Effector memory CD4-positive, alpha-beta T cell (primary cell): ENCODE results near the gene MICALL2.

Experiments used
- DNase-seq, 3 donors: peaks; one replicate each; pipeline ENCODE4 v3.0.0-alpha.2; 2020
- H3K27ac ChIP-seq: 2 replicates; pipeline ENCODE4 v1.7.0; 2013; ENCODE audit warnings: mild to moderate bottlenecking, low read length, moderate library complexity; ENCODE audit not compliant: insufficient read depth, poor library complexity, severe bottlenecking
- H3K27me3 ChIP-seq: replicated peaks from 2 replicates; pipeline ENCODE4 v1.7.0; 2013; ENCODE audit warnings: mild to moderate bottlenecking, low read length; ENCODE audit not compliant: insufficient read depth, control insufficient read depth, poor library complexity, severe bottlenecking
- H3K36me3 ChIP-seq: 2 replicates; pipeline ENCODE4 v1.7.0; 2013; ENCODE audit warnings: mild to moderate bottlenecking, low read length, moderate library complexity; ENCODE audit not compliant: control insufficient read depth, insufficient read depth
- H3K4me1 ChIP-seq: 2 replicates; pipeline ENCODE4 v1.7.0; 2013; ENCODE audit warnings: low read length, mild to moderate bottlenecking; ENCODE audit not compliant: control insufficient read depth, insufficient read depth, poor library complexity, severe bottlenecking
- H3K4me3 ChIP-seq: 2 replicates; pipeline ENCODE4 v1.7.0; 2013; ENCODE audit warnings: low read length, low read depth, mild to moderate bottlenecking; ENCODE audit not compliant: insufficient read depth, poor library complexity, severe bottlenecking
- H3K9me3 ChIP-seq: 2 replicates; pipeline ENCODE4 v1.7.0; 2013; ENCODE audit warnings: mild to moderate bottlenecking, low read length, moderate library complexity; ENCODE audit not compliant: control insufficient read depth

Gene MICALL2

GRCh38 chr7:1483079-1483478 lies 23.8 kb upstream of the MICALL2 start:
- DNase-seq, result no peak
- no peaks in the 10 kb centered on the region for H3K4me1 ChIP-seq
- H3K9me3 ChIP-seq, result no peaks in the 10 kb centered on the region
- peaks cover 66% of the 10 kb centered on the region for H3K36me3 ChIP-seq
- no peak overlapping the region for H3K4me3 ChIP-seq
- H3K27me3 ChIP-seq, result no peaks in the 10 kb centered on the region
- H3K27ac ChIP-seq, result no peak overlapping the region

- Histone ChIP-seq H3K4me3 (no peak overlapping the region), H3K9me3 (no peaks in the 10 kb centered on the region), H3K27me3 (no peaks in the 10 kb centered on the region), H3K4me1 (no peaks in the 10 kb centered on the region), H3K36me3 (peaks cover 63% of the 10 kb centered on the region), H3K27ac (no peak overlapping the region)
- DNase-seq, result no peak
Measured at GRCh38 chr7:1481300-1481699, 22.0 kb upstream of the MICALL2 start.

GRCh38 chr7:1480670-1481069 lies 21.4 kb upstream of the MICALL2 start:
- Histone ChIP-seq H3K9me3 (no peaks in the 10 kb centered on the region), H3K36me3 (peaks cover 66% of the 10 kb centered on the region), H3K27ac (no peak overlapping the region), H3K27me3 (no peaks in the 10 kb centered on the region), H3K4me1 (no peaks in the 10 kb centered on the region), H3K4me3 (no peak overlapping the region)
- no peak for DNase-seq

DNA sequence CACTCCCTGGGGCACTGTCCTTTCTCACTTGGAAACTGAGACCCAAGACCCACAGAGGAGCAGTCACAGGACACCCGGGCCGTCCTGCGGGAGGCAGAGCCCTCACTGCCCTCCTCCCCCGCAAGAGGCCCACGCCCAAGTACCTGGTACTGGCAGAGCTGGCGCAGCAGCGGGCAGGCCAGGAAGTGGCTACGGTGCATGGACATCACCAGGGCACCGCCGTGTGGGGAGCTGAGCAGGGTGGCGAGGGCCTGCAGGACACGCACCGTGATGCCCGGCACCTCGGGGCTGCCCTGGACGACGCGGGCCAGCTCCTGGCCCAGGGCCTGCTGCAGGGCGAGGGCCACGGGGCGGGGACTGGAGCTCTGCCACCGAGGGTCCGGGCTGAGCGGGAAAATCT lies 20.0 kb upstream of the MICALL2 start:
- no peak for DNase-seq
- Histone ChIP-seq H3K4me3 (no peak overlapping the region), H3K4me1 (peaks cover 6% of the 10 kb centered on the region), H3K27ac (no peak overlapping the region), H3K27me3 (no peaks in the 10 kb centered on the region), H3K36me3 (peaks cover 58% of the 10 kb centered on the region), H3K9me3 (no peaks in the 10 kb centered on the region)

- peaks cover 12% of the 10 kb centered on the region for H3K4me1 ChIP-seq
- H3K27me3 ChIP-seq, result no peaks in the 10 kb centered on the region
- no peaks in the 10 kb centered on the region for H3K9me3 ChIP-seq
- no peak overlapping the region for H3K4me3 ChIP-seq
- peaks cover 50% of the 10 kb centered on the region for H3K36me3 ChIP-seq
- DNase-seq, result no peak
- no peak overlapping the region for H3K27ac ChIP-seq
Measured at GRCh38 chr7:1478480-1478879, 19.2 kb upstream of the MICALL2 start.

DNA sequence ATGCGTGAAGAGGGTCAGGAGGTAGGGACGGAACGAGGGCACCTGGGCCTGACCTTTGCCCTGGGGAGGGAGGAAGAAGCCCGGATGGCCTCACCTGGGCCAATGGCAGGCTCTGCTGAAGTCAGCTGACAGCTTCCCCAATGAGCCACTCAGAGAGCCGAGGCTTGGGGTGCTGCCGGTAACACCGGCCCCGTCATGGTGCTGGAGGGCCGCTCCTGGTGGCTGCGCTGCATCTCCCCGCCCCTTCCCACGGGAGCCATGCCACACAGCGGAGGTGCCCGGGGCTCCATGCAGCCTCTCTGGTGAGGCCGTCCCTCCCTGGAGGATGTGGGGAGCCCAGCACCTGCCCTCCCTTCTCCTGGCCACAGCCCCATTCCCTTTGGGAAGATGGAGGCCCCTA lies 17.6 kb upstream of the MICALL2 start:
- Histone ChIP-seq H3K4me3 (no peak overlapping the region), H3K27me3 (no peaks in the 10 kb centered on the region), H3K4me1 (peaks cover 12% of the 10 kb centered on the region), H3K36me3 (peaks cover 46% of the 10 kb centered on the region), H3K27ac (no peak overlapping the region), H3K9me3 (no peaks in the 10 kb centered on the region)
- DNase-seq, result no peak

DNA sequence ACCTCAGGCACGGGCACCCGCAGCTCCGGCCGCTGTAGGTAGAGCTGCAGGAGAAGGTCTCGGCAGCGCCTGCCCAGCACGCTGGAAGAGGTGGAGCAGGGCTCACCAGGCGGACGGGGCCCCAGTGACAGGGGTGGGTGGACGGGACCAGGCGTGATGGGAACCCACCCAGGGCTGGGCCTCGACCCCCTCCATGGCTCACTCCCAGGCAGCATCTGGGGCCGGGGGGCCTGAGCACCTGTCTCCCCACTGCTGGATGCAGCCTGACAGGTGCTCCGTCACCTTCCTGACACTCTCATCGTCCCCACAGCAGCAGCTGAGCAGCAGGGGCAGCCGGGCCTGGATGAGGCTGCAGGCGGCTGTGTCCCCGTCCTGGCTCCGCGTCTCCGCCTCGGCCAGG lies 16.7 kb upstream of the MICALL2 start:
- Histone ChIP-seq H3K27me3 (no peaks in the 10 kb centered on the region), H3K27ac (no peak overlapping the region), H3K4me1 (peaks cover 12% of the 10 kb centered on the region), H3K4me3 (no peak overlapping the region), H3K36me3 (peaks cover 52% of the 10 kb centered on the region), H3K9me3 (no peaks in the 10 kb centered on the region)
- DNase-seq, result no peak

- Histone ChIP-seq H3K27me3 (no peaks in the 10 kb centered on the region), H3K4me3 (no peak overlapping the region), H3K9me3 (no peaks in the 10 kb centered on the region), H3K36me3 (peaks cover 58% of the 10 kb centered on the region), H3K27ac (no peak overlapping the region), H3K4me1 (peaks cover 12% of the 10 kb centered on the region)
- no peak for DNase-seq
Measured at GRCh38 chr7:1475393-1475792, 16.1 kb upstream of the MICALL2 start.

- no peak overlapping the region for H3K4me3 ChIP-seq
- H3K9me3 ChIP-seq, result no peaks in the 10 kb centered on the region
- H3K36me3 ChIP-seq, result peaks cover 60% of the 10 kb centered on the region
- no peak overlapping the region for H3K27ac ChIP-seq
- no peaks in the 10 kb centered on the region for H3K27me3 ChIP-seq
- H3K4me1 ChIP-seq, result peaks cover 12% of the 10 kb centered on the region
- DNase-seq, result no peak
Measured at GRCh38 chr7:1474736-1475135, 15.5 kb upstream of the MICALL2 start.

DNA sequence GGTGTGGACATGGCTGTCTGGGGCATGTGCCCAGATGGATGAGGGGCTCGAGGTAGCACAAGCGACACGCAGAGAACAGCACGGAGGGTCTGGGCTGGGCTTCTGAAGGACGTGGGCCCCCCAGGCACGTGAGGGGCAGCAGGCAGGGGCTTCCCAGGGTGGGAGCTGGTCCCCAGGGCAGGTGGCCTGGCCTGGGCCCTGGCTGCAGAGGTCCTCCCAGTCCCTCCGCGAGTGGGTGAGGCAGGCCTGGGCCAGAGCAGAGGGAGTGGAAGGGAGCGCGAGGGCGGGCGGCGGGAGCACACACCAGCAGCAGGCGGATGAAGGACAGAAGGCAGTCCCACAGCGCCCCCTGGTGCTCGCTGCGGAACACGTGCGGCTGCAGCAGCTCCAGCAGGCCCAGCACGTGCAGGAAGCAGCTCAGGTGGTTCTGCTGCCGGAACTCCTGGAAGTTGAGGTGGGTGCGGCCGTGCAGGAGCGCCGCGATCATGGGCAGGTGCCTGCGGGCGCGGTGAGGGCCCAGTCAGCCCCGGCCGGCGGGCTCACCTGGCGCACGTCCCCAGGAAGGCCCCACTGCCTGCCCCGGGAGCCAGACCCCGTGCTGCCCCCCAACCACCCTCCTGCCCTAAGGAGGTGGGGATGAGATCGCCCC lies 14.7 kb upstream of the MICALL2 start:
- Histone ChIP-seq H3K27me3 (no peaks in the 10 kb centered on the region), H3K36me3 (peaks cover 58% of the 10 kb centered on the region), H3K9me3 (no peaks in the 10 kb centered on the region), H3K27ac (no peak overlapping the region), H3K4me1 (peaks cover 12% of the 10 kb centered on the region), H3K4me3 (no peak overlapping the region)
- DNase-seq, result peak; percentile 71 to 77 (median 72)
